Measurements from ENCODE around the gene VARS2.

Gene VARS2

GRCh38 chr6:30884521-30885480, 29.2 kb upstream of the VARS2 start:
- peak; percentile 26 for DNase-seq

DNA sequence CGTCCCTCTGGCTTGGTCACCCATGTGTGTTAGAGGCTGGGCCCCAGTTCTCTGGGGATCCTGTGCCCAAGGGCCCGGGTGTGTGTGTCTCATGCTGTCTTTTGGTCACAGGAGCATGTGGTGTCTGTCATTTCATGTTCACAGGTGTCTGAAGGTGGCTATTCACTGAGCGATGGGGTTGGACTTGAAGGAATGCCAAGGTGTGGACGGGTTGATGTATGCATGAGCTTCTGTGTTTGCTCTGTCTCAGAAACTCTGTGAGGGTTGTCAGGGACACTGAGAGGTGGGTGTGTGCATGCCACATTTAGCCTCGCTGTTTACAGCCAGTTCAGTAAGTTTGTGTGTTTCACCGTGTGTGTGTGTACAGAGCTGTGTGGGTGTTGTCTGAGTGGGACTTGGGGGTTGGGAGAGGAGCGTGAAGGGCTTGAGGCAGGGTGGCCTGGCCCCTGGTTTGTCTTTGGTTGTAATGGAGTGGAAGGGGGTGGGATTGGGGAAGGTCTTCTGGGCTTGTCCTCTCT, 28.5 kb upstream of the VARS2 start:
- DNase-seq = peak; percentile 49

- DNase-seq = peak; percentile 91
These were observed 27.8 kb upstream of the VARS2 start for GRCh38 chr6:30885999-30886896.

GRCh38 chr6:30886897-30887255, 27.2 kb upstream of the VARS2 start:
- no peak for DNase-seq

DNA sequence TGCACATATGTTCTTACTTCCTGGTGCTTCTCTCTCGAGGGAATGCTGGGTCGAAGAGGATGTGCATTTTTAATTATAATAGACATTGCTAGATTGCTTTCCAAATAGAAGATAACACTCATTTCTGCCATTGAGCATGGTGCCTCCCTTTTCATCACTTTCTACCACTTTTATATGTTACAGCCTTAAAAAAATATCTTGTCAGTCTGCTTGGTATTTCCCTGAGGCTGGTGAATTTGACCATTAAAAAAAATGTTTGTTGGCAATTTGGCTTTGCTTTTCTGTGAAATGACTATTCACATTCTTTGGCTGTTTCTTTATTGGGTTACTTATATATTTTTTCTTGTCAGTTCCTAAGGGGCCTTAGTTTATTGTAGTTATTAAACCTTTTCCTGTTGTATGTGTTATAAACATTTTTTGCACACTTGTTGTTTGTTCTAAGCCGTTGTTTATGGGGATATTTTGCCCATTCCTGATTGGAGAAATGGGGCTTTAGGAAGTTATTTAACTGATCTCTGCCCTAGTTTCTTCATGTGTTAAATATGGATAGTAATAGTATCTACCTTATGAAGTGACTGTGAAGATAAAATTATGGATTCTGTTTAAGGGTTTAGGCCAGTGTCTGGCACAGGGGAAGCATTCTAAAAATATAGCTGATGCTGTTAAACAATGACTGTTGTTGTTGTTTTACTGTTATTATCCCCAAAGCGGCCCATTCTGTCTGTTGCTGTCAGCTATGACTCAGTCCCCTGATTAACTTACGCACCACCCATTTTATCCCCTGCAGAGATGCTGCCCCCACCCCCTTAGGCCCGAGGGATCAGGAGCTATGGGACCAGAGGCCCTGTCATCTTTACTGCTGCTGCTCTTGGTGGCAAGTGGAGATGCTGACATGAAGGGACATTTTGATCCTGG, 25.9 kb upstream of the VARS2 start:
- DNase-seq = no peak

DNA sequence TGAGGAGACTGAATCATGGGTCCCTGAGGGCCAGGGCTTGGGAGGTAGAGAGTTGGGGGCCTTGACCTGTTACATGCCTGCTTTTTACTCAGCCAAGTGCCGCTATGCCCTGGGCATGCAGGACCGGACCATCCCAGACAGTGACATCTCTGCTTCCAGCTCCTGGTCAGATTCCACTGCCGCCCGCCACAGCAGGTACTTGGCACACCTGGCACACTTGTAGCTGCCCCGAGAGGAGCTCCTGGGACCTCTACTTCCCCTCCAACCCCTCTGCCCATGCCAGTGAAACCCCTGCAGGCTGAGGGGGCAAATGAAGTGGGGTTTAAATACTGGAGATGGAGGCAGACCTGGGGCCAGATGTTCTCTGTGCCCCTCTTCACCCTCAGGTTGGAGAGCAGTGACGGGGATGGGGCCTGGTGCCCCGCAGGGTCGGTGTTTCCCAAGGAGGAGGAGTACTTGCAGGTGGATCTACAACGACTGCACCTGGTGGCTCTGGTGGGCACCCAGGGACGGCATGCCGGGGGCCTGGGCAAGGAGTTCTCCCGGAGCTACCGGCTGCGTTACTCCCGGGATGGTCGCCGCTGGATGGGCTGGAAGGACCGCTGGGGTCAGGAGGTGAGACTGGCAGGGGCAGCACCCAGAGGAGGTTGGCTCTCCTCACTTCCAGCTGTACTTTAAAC, 25.1 kb upstream of the VARS2 start:
- no peak for DNase-seq

- DNase-seq = no peak
These were observed 24.5 kb upstream of the VARS2 start for GRCh38 chr6:30889496-30889885.

GRCh38 chr6:30889921-30890645, 24.0 kb upstream of the VARS2 start:
- DNase-seq = peak; percentile 83

DNA sequence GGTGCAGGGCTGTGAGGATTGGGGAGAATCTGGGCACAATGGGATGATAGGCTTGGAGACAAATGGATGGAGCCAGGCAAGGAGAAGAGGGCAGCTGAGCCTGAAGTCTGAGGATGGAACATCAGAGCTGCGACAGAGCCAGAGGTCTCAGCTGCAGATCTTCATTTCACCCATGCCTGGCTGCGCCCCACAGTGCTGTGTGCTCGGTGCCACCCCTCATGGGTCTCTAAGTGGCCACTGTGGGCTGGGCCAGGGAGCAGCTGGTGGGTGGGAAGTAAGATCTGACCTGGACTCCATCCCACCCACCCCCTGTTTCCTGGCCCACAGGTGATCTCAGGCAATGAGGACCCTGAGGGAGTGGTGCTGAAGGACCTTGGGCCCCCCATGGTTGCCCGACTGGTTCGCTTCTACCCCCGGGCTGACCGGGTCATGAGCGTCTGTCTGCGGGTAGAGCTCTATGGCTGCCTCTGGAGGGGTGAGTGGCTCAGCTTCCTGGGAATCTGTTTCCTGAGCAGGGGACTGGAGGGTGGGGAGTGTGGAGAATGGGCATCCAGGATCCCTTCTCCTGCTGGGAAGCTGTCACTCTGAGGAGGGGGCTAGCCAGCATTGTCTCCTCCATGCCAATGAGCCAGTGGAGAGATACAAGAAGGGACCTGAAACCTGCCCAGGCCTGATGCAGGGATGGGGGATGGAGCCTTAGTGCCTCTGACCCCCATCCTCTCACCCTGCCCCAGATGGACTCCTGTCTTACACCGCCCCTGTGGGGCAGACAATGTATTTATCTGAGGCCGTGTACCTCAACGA, 23.2 kb upstream of the VARS2 start:
- DNase-seq = peak; percentile 31

DNA sequence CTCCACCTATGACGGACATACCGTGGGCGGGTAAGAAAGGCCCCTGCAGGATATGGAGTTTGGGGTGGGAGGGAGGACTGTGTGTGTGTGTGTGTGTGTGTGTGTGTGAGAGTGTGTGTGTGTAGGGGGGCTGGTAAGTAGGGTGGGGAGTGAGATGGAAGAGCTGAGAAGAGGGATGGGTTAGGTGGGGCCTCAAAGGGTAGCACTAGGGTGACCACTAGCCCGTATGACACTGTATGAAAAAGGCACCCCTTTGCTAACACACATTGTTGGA, 22.7 kb upstream of the VARS2 start:
- DNase-seq = no peak

DNA sequence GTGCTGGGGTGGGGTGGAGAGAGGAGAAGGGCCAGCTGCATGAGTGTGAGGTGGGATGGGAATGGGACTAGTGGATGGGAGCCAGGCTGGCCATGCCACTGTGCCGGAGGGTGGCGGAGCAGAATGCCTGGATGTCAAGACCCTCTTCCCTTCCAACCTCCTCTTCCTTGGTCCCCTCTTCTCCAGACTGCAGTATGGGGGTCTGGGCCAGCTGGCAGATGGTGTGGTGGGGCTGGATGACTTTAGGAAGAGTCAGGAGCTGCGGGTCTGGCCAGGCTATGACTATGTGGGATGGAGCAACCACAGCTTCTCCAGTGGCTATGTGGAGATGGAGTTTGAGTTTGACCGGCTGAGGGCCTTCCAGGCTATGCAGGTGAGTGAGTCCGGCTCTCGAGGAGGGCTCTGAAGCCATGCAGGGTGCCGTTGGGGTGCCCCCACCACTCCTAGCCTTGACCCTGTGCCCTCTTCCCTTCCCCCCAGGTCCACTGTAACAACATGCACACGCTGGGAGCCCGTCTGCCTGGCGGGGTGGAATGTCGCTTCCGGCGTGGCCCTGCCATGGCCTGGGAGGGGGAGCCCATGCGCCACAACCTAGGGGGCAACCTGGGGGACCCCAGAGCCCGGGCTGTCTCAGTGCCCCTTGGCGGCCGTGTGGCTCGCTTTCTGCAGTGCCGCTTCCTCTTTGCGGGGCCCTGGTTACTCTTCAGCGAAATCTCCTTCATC, 22.1 kb upstream of the VARS2 start:
- DNase-seq = no peak

GRCh38 chr6:30893001-30893591, 20.9 kb upstream of the VARS2 start:
- DNase-seq = no peak

DNA sequence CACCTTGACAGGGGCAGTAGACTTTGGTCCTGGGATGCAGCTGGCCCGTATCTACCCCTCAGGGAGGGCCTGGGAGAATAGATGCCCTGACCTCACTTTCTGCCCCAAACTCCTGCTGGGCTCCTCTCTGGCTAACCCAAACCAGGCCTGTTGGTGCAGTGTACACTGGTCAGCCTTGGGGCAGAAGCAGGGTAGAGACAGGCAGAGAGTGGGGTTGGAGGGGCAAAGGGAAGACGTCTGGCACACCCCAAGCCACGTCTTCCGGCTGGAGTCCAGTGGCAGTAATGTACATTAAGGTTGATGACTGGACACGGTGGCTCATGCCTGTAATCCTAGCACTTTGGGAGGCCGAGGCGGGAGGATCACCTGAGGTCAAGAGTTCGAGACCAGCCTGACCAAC, 20.4 kb upstream of the VARS2 start:
- DNase-seq = no peak

DNA sequence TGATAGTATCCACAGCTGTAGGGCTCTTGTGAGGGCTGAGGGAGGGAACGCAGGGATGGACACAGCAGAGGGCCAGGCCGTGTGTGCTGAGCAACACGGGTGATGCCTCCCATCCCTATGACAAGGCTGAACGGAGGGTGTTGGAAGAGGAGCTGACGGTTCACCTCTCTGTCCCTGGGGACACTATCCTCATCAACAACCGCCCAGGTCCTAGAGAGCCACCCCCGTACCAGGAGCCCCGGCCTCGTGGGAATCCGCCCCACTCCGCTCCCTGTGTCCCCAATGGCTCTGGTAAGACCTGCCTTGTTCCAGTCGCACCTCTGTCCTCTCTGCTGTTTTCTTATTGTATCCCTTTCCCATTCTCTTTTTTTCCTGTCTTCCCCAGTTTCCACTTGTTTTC, 19.7 kb upstream of the VARS2 start:
- DNase-seq = no peak

DNA sequence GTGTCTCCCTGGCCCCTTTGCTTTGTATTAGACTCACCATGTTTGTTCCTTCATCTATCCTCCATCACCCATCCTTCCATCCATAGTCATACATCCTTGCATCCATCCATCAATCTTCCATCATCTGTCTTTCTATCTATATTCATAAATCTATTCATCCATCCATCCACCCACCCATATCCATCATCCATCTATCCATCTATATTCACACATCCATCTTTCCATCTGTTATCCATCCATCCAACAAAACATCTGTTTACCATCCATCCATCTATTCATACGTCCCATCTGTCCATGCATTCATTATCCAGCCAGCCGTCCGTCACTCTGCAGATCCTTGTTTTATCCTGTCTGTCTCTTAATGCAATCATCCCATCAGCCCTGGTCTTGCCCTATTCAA, 19.1 kb upstream of the VARS2 start:
- DNase-seq = no peak

GRCh38 chr6:30895343-30895742, 18.7 kb upstream of the VARS2 start:
- DNase-seq = no peak

DNA sequence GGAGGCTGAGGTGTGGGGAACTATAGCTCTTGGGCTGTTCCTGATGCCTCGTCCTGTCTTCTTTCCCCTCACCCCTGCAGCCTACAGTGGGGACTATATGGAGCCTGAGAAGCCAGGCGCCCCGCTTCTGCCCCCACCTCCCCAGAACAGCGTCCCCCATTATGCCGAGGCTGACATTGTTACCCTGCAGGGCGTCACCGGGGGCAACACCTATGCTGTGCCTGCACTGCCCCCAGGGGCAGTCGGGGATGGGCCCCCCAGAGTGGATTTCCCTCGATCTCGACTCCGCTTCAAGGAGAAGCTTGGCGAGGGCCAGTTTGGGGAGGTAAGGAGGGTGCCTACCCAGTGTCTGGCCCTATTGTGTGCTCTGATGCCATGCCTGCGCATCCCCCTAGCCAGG, 17.5 kb upstream of the VARS2 start:
- no peak for DNase-seq

GRCh38 chr6:30897882-30898281, 16.2 kb upstream of the VARS2 start:
- DNase-seq = no peak

- DNase-seq = no peak
These were observed 15.2 kb upstream of the VARS2 start for GRCh38 chr6:30898750-30899360.
